MCF 10A (cell line): ENCODE results near the gene PGAM2. TPM values are rescaled to one million over a fixed set of nuclear protein-coding genes. Genes with fewer than 3 reads are reported as not detected.

Experiments
- BruUV-seq: library from RNA; stranded (reverse); fragments of 400-500 nt; replicated peaks from 2 replicates; lab custom pipeline; 2021; lab: Mats Ljungman, UMichigan
- CTCF ChIA-PET: fragments of 300-600 bp; sonication (Branson Sonifier 250); formaldehyde crosslinking; extraction: SDS; loops from one replicate; lab custom pipeline; 2021; ENCODE audit warnings: antibody characterized with exemption, inconsistent platforms; lab: Yijun Ruan, JAX
- POLR2A ChIA-PET: fragments of 300-600, 350-650 bp; sonication (Branson Sonifier 250); formaldehyde crosslinking; extraction: SDS; loops from one replicate; lab custom pipeline; 2020; ENCODE audit warnings: antibody characterized with exemption, inconsistent platforms; lab: Yijun Ruan, JAX
- DNase-seq: peaks from one replicate; pipeline ENCODE4 v3.0.0-alpha.2; 2018; ENCODE audit not compliant: unreplicated experiment
- H3K27ac Mint-ChIP-seq: one replicate; pipeline ENCODE4 v1.8.0; 2022; ENCODE audit warnings: mild to moderate bottlenecking, low read depth, mixed read lengths; ENCODE audit not compliant: unreplicated experiment
- H3K27me3 Mint-ChIP-seq: one replicate; pipeline ENCODE4 v1.8.0; 2022; ENCODE audit warnings: mixed read lengths; ENCODE audit not compliant: insufficient read depth, unreplicated experiment
- H3K36me3 Mint-ChIP-seq: one replicate; pipeline ENCODE4 v1.8.0; 2022; ENCODE audit warnings: mild to moderate bottlenecking, moderate library complexity, mixed read lengths; ENCODE audit not compliant: insufficient read depth, unreplicated experiment
- H3K4me1 Mint-ChIP-seq: one replicate; pipeline ENCODE4 v1.8.0; 2022; ENCODE audit warnings: mixed read lengths; ENCODE audit not compliant: insufficient read depth, unreplicated experiment
- H3K4me3 Mint-ChIP-seq: one replicate; pipeline ENCODE4 v1.8.0; 2022; ENCODE audit warnings: mild to moderate bottlenecking, moderate library complexity, mixed read lengths; ENCODE audit not compliant: unreplicated experiment
- H3K9me3 Mint-ChIP-seq: one replicate; pipeline ENCODE4 v1.8.0; 2022; ENCODE audit warnings: mixed read lengths; ENCODE audit not compliant: unreplicated experiment
- CTCF ChIP-seq: fragments of 200-600 bp; IDR thresholded peaks from one replicate; pipeline ENCODE4 v1.8.0; 2022; ENCODE audit warnings: antibody characterized with exemption, mild to moderate bottlenecking; ENCODE audit not compliant: unreplicated experiment
- intact Hi-C: fragments of 100-400 bp; cut with micrococcal nuclease; formaldehyde crosslinking; loops from 2 replicates; pipeline ENCODE4 v1.14.1; 2022
- total RNA-seq: library from RNA; stranded (reverse); gene quantifications from 2 replicates; pipeline ENCODE4 v1.2.3, GENCODE V29; 2022

PGAM2 gene
- total RNA-seq, 1 experiment from 2014 or later = not detected

- no peak for TF ChIP-seq CTCF
- H3K36me3 Mint-ChIP-seq = peaks cover 43% of the 10 kb centered on the region
- ChIA-PET CTCF (interaction anchor here (1.0 kb wide), 1 partner anchor 41 kb away, joined by 3 read pairs; no protein-coding TSS in a partner anchor), POLR2A (no interaction called here)
- no peak overlapping the region for H3K4me3 Mint-ChIP-seq
- no peaks in the 10 kb centered on the region for H3K9me3 Mint-ChIP-seq
- no peaks in the 10 kb centered on the region for H3K27me3 Mint-ChIP-seq
- intact Hi-C loops = no loop called here
- no peak overlapping the region for H3K27ac Mint-ChIP-seq
- peaks cover 11% of the 10 kb centered on the region for H3K4me1 Mint-ChIP-seq
- no peak for DNase-seq
- TSS peak; percentile 11 for BruUV-seq
Observed at GRCh38 chr7:44060948-44061644, 4.3 kb downstream of the PGAM2 start.

- POLR2A ChIA-PET = no interaction called here
- Mint-ChIP-seq H3K9me3 (no peaks in the 10 kb centered on the region), H3K36me3 (peaks cover 43% of the 10 kb centered on the region), H3K4me1 (peaks cover 11% of the 10 kb centered on the region), H3K27me3 (no peaks in the 10 kb centered on the region), H3K4me3 (no peak overlapping the region), H3K27ac (no peak overlapping the region)
- CTCF ChIA-PET = no interaction called here
- no TSS peak for BruUV-seq
- intact Hi-C loops = no loop called here
- TF ChIP-seq CTCF = no peak
- no peak for DNase-seq
Observed at GRCh38 chr7:44060091-44060947, 5.0 kb downstream of the PGAM2 start.

GRCh38 chr7:44059219-44060090, 5.9 kb downstream of the PGAM2 start:
- Mint-ChIP-seq H3K9me3 (no peaks in the 10 kb centered on the region), H3K27me3 (no peaks in the 10 kb centered on the region), H3K36me3 (peaks cover 45% of the 10 kb centered on the region), H3K4me1 (peaks cover 11% of the 10 kb centered on the region), H3K4me3 (no peak overlapping the region), H3K27ac (no peak overlapping the region)
- TF ChIP-seq CTCF = no peak
- intact Hi-C loops = no loop called here
- CTCF ChIA-PET = interaction anchor here (0.9 kb wide), 1 partner anchor 12 kb away, joined by 3 read pairs; no protein-coding TSS in a partner anchor
- no TSS peak for BruUV-seq
- POLR2A ChIA-PET = interaction anchor here (4.6 kb wide), 1 partner anchor 9 kb away, joined by 13 read pairs; no protein-coding TSS in a partner anchor
- no peak for DNase-seq
